Measurements from ENCODE around the gene SMAD1. TPM values are rescaled to one million over a fixed set of nuclear protein-coding genes. Genes with fewer than 3 reads are reported as not detected.
A peak's percentile ranks its signal among the peaks of the same experiment; 100 is the strongest.

Gene SMAD1
- polyA plus RNA-seq, 1 donor (not counting 4 experiments of a cell fraction or from before 2014, with no cell fraction given): 33.5 TPM

DNA sequence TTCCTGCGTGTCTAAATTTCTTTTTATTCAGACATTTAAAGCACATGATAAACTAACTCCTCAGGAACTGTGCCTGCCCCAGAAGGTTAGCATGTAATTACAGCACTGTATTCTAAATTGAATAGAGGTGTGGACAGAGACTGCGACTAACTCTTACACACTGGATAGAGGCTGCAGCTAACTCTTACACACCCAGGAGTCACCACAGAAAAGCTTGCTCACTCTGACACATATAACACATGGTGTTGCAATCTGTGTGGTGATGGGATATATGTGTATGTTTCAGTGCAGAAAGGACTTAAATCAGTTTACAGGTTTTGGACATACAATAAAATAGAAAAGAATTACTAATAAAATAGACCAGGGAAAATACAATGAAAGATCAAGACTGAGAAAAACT, 41.5 kb downstream of the SMAD1 start:
- no peaks in the 10 kb centered on the region for H3K36me3 ChIP-seq (ENCODE audit: control insufficient read depth in 2 of 2, extremely low read depth in 1 of 2, insufficient read depth in 2 of 2, low read length in 2 of 2)
- H4K20me1 ChIP-seq (ENCODE audit: control insufficient read depth, extremely low read depth, insufficient read depth, low read length): no peaks in the 10 kb centered on the region
- FAIRE-seq (peak; percentile 34), DNase-seq (ENCODE audit: low read depth, low spot score) (no peak)
- no peak overlapping the region for H3K4me3 ChIP-seq (ENCODE audit: control insufficient read depth in 2 of 3, extremely low read depth in 1 of 3, insufficient read depth in 2 of 3, low read depth in 1 of 3, low read length in 3 of 3)
- dilution Hi-C loops (cut with MboI; ENCODE audit: extremely low pct_ligation_motif_present, low sequenced_read_pairs): no loop called here
- H3K27ac ChIP-seq (ENCODE audit: control insufficient read depth, insufficient read depth, low read length): peak overlapping the region; percentile 23
- no peak overlapping the region for H3K4me2 ChIP-seq (ENCODE audit: control insufficient read depth, extremely low read depth, insufficient read depth, low read depth, low read length)
- peaks cover 3% of the 10 kb centered on the region for H3K4me1 ChIP-seq (ENCODE audit: control insufficient read depth, extremely low read depth, insufficient read depth, low read length)
- H3K79me2 ChIP-seq (ENCODE audit: control insufficient read depth, insufficient read depth, low read length): peaks cover 19% of the 10 kb centered on the region
- no peak overlapping the region for H2AFZ ChIP-seq (ENCODE audit: control insufficient read depth, low read length)
- H3K9me3 ChIP-seq (ENCODE audit: control insufficient read depth, low read depth, low read length): no peaks in the 10 kb centered on the region
- no peaks in the 10 kb centered on the region for H3K9me1 ChIP-seq (ENCODE audit: control insufficient read depth, extremely low read depth, insufficient read depth, low read length)
- no peaks in the 10 kb centered on the region for H3K27me3 ChIP-seq (ENCODE audit: control insufficient read depth, extremely low read depth, insufficient read depth, low read length)
- no peak for TF ChIP-seq EZH2 (IDR thresholded peaks at IDR 0.05; ENCODE audit: low read length)
- no peak for TF ChIP-seq CTCF (optimal IDR thresholded peaks at IDR 0.05 in 1 of 3, IDR thresholded peaks at IDR 0.05 in 1 of 3, conservative IDR thresholded peaks at IDR 0.05 in 1 of 3; ENCODE audit: extremely low read depth in 1 of 3, insufficient read depth in 2 of 3, low read length in 3 of 3)
- no peak overlapping the region for H3K9ac ChIP-seq (ENCODE audit: control insufficient read depth, extremely low read depth, insufficient read depth, low read length)

DNA sequence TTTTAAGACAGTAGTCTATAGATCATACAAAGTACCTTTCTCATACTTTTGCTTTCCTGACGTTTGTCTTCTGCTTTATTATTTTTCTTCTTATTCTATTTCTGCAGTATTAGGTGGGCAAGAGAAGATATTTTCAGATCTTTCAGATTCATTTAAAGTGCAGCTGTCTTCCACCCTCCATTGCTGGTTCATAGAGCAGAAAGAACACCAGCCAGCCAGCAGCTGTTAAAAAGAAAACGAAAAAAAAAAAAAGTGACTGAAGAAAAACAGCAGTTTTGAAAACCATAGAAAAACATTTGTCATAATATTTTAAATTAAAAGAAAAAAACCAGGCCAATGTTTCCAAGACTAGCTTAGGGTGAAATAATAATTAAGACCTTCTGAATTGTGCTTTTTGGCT, 42.9 kb downstream of the SMAD1 start:
- no peak for FAIRE-seq
- TF ChIP-seq CTCF (optimal IDR thresholded peaks at IDR 0.05 in 1 of 3, IDR thresholded peaks at IDR 0.05 in 1 of 3, conservative IDR thresholded peaks at IDR 0.05 in 1 of 3; ENCODE audit: extremely low read depth in 1 of 3, insufficient read depth in 2 of 3, low read length in 3 of 3) (no peak), EZH2 (IDR thresholded peaks at IDR 0.05; ENCODE audit: low read length) (no peak)
- H2AFZ ChIP-seq (ENCODE audit: control insufficient read depth, low read length): no peak overlapping the region
- dilution Hi-C loops (cut with MboI; ENCODE audit: extremely low pct_ligation_motif_present, low sequenced_read_pairs): no loop called here
- H3K27ac ChIP-seq (ENCODE audit: control insufficient read depth, insufficient read depth, low read length): no peak overlapping the region
- no peak for DNase-seq (ENCODE audit: low read depth, low spot score)
- H3K4me2 ChIP-seq (ENCODE audit: control insufficient read depth, extremely low read depth, insufficient read depth, low read depth, low read length): no peak overlapping the region
- H3K9me3 ChIP-seq (ENCODE audit: control insufficient read depth, low read depth, low read length): no peaks in the 10 kb centered on the region
- peaks cover 6% of the 10 kb centered on the region for H3K4me1 ChIP-seq (ENCODE audit: control insufficient read depth, extremely low read depth, insufficient read depth, low read length)
- H3K36me3 ChIP-seq (ENCODE audit: control insufficient read depth in 2 of 2, extremely low read depth in 1 of 2, insufficient read depth in 2 of 2, low read length in 2 of 2): no peaks in the 10 kb centered on the region
- no peaks in the 10 kb centered on the region for H3K27me3 ChIP-seq (ENCODE audit: control insufficient read depth, extremely low read depth, insufficient read depth, low read length)
- H3K79me2 ChIP-seq (ENCODE audit: control insufficient read depth, insufficient read depth, low read length): peaks cover 25% of the 10 kb centered on the region
- H3K9ac ChIP-seq (ENCODE audit: control insufficient read depth, extremely low read depth, insufficient read depth, low read length): no peak overlapping the region
- H4K20me1 ChIP-seq (ENCODE audit: control insufficient read depth, extremely low read depth, insufficient read depth, low read length): no peaks in the 10 kb centered on the region
- no peaks in the 10 kb centered on the region for H3K9me1 ChIP-seq (ENCODE audit: control insufficient read depth, extremely low read depth, insufficient read depth, low read length)
- no peak overlapping the region for H3K4me3 ChIP-seq (ENCODE audit: control insufficient read depth in 2 of 3, extremely low read depth in 1 of 3, insufficient read depth in 2 of 3, low read depth in 1 of 3, low read length in 3 of 3)

Data from keratinocyte (primary cell).